ENCODE results near the gene SNORC.

The SNORC gene

DNA sequence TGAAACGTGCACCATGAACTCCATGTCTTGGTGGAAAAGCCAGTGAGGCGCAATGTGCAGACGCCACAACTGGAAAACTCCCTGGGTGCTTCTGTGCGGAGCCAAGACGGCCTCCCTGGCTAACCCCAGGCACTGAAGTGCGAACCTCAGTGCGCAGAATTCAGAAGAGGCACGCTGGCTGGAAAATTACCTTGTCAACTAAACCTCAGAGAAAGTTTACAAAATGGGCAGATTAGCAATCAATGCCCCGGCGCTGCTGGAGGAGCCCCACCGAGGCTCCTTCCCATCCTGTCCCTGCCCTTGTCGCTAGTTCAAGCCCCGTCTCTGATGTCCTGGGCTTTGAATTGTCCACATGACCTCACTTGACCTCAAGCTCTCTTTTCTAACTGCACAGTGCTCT is 22.2 kb downstream of the SNORC start:
- Histone ChIP-seq H3K4me2 (ENCODE audit: low read length) (no peak overlapping the region), H3K27me3 (ENCODE audit: insufficient read depth, low read length) (peaks cover 8% of the 10 kb centered on the region), H3K79me2 (ENCODE audit: insufficient read depth, low read length) (no peaks in the 10 kb centered on the region), H4K20me1 (ENCODE audit: insufficient read depth, low read length) (no peaks in the 10 kb centered on the region), H3K9ac (ENCODE audit: low read length) (no peak overlapping the region), H3K9me3 (ENCODE audit: low read length) (no peaks in the 10 kb centered on the region), H3F3A (ENCODE audit: insufficient read depth, low read length) (no peaks in the 10 kb centered on the region), H3K9me2 (ENCODE audit: low read depth, low read length) (no peaks in the 10 kb centered on the region), H3K27ac (ENCODE audit: low read depth, low read length, poor library complexity, severe bottlenecking) (no peak overlapping the region), H2AFZ (ENCODE audit: low read length) (no peak overlapping the region), H3K36me3 (ENCODE audit: insufficient read depth, low read length) (no peaks in the 10 kb centered on the region), H3K4me1 (ENCODE audit: insufficient read depth, low read length, severe bottlenecking) (no peaks in the 10 kb centered on the region), H3K4me3 (ENCODE audit: low read depth, low read length, poor library complexity, severe bottlenecking) (no peak overlapping the region)
- TF ChIP-seq, protein P1, sequence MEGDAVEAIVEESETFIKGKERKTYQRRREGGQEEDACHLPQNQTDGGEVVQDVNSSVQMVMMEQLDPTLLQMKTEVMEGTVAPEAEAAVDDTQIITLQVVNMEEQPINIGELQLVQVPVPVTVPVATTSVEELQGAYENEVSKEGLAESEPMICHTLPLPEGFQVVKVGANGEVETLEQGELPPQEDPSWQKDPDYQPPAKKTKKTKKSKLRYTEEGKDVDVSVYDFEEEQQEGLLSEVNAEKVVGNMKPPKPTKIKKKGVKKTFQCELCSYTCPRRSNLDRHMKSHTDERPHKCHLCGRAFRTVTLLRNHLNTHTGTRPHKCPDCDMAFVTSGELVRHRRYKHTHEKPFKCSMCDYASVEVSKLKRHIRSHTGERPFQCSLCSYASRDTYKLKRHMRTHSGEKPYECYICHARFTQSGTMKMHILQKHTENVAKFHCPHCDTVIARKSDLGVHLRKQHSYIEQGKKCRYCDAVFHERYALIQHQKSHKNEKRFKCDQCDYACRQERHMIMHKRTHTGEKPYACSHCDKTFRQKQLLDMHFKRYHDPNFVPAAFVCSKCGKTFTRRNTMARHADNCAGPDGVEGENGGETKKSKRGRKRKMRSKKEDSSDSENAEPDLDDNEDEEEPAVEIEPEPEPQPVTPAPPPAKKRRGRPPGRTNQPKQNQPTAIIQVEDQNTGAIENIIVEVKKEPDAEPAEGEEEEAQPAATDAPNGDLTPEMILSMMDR (IDR thresholded peaks at IDR 0.05; ENCODE audit: low read length) = no peak
- TF ChIP-seq EZH2 (IDR thresholded peaks at IDR 0.05; ENCODE audit: borderline replicate concordance, low read length) = no peak

DNA sequence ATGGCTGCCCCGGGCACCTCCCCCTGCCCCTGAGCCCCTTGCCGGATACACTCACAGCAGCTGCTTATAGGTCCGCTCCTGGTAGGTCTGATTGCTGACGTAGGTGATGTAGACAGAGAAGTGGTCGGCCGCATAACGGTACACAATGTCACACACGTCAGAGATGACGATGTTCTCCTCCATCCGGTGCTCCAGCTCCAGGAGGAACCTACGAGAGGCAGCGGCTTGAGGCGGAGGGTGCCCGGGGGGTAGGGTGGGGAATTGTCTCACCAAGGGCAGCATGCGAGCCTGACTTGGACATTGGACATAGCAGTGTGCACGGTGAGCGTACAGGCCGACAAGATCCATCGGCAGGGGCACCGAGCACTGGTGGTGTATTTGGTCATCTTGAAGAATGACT is 22.8 kb downstream of the SNORC start:
- Histone ChIP-seq H2AFZ (ENCODE audit: low read length) (no peak overlapping the region), H3K9me2 (ENCODE audit: low read depth, low read length) (no peaks in the 10 kb centered on the region), H3K4me1 (ENCODE audit: insufficient read depth, low read length, severe bottlenecking) (no peaks in the 10 kb centered on the region), H3K9ac (ENCODE audit: low read length) (no peak overlapping the region), H4K20me1 (ENCODE audit: insufficient read depth, low read length) (no peaks in the 10 kb centered on the region), H3K4me2 (ENCODE audit: low read length) (no peak overlapping the region), H3K4me3 (ENCODE audit: low read depth, low read length, poor library complexity, severe bottlenecking) (no peak overlapping the region), H3K27me3 (ENCODE audit: insufficient read depth, low read length) (peaks cover 8% of the 10 kb centered on the region), H3K27ac (ENCODE audit: low read depth, low read length, poor library complexity, severe bottlenecking) (no peak overlapping the region), H3K79me2 (ENCODE audit: insufficient read depth, low read length) (no peaks in the 10 kb centered on the region), H3F3A (ENCODE audit: insufficient read depth, low read length) (no peaks in the 10 kb centered on the region), H3K36me3 (ENCODE audit: insufficient read depth, low read length) (no peaks in the 10 kb centered on the region), H3K9me3 (ENCODE audit: low read length) (no peaks in the 10 kb centered on the region)
- TF ChIP-seq EZH2 (IDR thresholded peaks at IDR 0.05; ENCODE audit: borderline replicate concordance, low read length) = no peak
- TF ChIP-seq, protein P1 (IDR thresholded peaks at IDR 0.05; ENCODE audit: low read length) = no peak

DNA sequence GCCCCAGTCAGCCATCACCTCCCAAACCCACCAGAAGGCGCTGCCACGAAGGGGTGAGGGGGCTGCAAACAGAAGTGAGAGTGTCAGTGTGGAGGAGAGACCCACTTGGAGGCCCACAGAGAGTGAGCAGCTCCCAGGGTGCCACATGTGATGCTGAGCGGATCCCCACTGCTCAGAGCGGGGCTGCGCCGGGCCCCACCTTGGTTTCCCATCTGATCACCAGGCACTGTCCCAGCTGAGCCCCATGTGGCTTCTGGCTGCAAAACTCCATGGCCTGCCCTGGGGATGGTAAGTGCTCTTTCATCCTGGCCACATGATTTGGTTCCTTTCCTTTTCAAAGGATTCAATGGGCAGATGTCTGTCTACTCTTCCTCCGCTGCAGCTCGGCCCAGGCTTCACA is 23.8 kb downstream of the SNORC start:
- H2AFZ ChIP-seq (ENCODE audit: low read length) = no peak overlapping the region
- no peak overlapping the region for H3K4me3 ChIP-seq (ENCODE audit: low read depth, low read length, poor library complexity, severe bottlenecking)
- H3K9me2 ChIP-seq (ENCODE audit: low read depth, low read length) = no peaks in the 10 kb centered on the region
- H3F3A ChIP-seq (ENCODE audit: insufficient read depth, low read length) = no peaks in the 10 kb centered on the region
- TF ChIP-seq EZH2 (IDR thresholded peaks at IDR 0.05; ENCODE audit: borderline replicate concordance, low read length) = no peak
- no peaks in the 10 kb centered on the region for H3K9me3 ChIP-seq (ENCODE audit: low read length)
- H3K4me2 ChIP-seq (ENCODE audit: low read length) = no peak overlapping the region
- H3K36me3 ChIP-seq (ENCODE audit: insufficient read depth, low read length) = no peaks in the 10 kb centered on the region
- H3K27me3 ChIP-seq (ENCODE audit: insufficient read depth, low read length) = peaks cover 8% of the 10 kb centered on the region
- H3K9ac ChIP-seq (ENCODE audit: low read length) = no peak overlapping the region
- H3K27ac ChIP-seq (ENCODE audit: low read depth, low read length, poor library complexity, severe bottlenecking) = no peak overlapping the region
- no peaks in the 10 kb centered on the region for H3K79me2 ChIP-seq (ENCODE audit: insufficient read depth, low read length)
- H3K4me1 ChIP-seq (ENCODE audit: insufficient read depth, low read length, severe bottlenecking) = no peaks in the 10 kb centered on the region
- H4K20me1 ChIP-seq (ENCODE audit: insufficient read depth, low read length) = no peaks in the 10 kb centered on the region

DNA sequence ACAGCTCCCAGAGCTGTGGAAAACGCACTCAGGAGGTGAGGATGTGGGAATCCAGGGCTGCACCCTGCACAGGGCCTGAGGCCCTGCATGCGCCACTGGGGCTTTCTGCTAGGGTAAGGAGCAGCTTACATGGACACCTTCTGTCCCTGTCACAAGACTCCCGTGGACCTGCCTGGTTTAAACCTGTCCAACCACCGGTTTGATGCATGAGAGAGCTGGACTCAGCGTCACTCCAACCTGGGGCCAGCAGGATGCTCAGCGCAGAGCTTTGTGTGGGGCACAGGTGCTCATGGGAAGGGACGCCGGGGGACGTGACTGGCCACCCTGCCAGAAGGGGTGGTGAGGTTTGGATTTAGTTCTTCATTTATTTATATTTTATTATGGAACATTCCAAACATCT is 24.2 kb downstream of the SNORC start:
- Histone ChIP-seq H3K9ac (ENCODE audit: low read length) (no peak overlapping the region), H3F3A (ENCODE audit: insufficient read depth, low read length) (no peaks in the 10 kb centered on the region), H3K27me3 (ENCODE audit: insufficient read depth, low read length) (peaks cover 8% of the 10 kb centered on the region), H4K20me1 (ENCODE audit: insufficient read depth, low read length) (no peaks in the 10 kb centered on the region), H3K4me1 (ENCODE audit: insufficient read depth, low read length, severe bottlenecking) (no peaks in the 10 kb centered on the region), H3K9me2 (ENCODE audit: low read depth, low read length) (no peaks in the 10 kb centered on the region), H3K9me3 (ENCODE audit: low read length) (no peaks in the 10 kb centered on the region), H3K27ac (ENCODE audit: low read depth, low read length, poor library complexity, severe bottlenecking) (no peak overlapping the region), H3K36me3 (ENCODE audit: insufficient read depth, low read length) (no peaks in the 10 kb centered on the region), H2AFZ (ENCODE audit: low read length) (no peak overlapping the region), H3K4me2 (ENCODE audit: low read length) (no peak overlapping the region), H3K4me3 (ENCODE audit: low read depth, low read length, poor library complexity, severe bottlenecking) (no peak overlapping the region), H3K79me2 (ENCODE audit: insufficient read depth, low read length) (no peaks in the 10 kb centered on the region)
- TF ChIP-seq EZH2 (IDR thresholded peaks at IDR 0.05; ENCODE audit: borderline replicate concordance, low read length) = no peak
- TF ChIP-seq, protein P1 (IDR thresholded peaks at IDR 0.05; ENCODE audit: low read length) = no peak
